GM18858 (cell line): ENCODE results near the gene GRID1.

ENCODE experiments used
- ATAC-seq: cut with Tn5 transposase; IDR thresholded peaks from one replicate; pipeline ENCODE4 v1.9.1; 2021; ENCODE audit not compliant: unreplicated experiment

Gene GRID1

DNA sequence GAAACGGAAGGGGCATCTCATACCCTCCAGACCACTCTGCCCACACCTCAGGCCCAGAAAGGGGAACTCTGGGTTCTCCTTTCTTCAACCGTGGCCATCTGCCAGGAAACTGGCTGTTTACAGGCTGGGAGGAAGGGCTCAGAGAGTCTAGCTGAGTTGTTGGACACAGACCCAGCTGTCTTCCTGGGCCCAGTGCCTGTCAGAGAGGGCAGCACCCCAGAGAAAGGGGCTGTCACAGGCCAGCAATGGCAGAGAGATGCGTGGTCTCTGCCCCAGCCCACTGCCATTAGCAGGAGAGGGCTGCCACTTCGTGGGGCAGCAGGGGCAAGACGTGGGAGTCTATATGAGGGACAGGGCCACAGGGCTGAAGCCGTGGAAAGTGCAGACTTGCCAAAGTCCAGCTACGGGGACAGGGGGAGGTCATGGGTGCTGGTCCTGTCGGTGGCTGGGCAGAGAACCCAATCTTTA lies 11.0 kb downstream of the GRID1 start:
- ATAC-seq = peak; percentile 51

DNA sequence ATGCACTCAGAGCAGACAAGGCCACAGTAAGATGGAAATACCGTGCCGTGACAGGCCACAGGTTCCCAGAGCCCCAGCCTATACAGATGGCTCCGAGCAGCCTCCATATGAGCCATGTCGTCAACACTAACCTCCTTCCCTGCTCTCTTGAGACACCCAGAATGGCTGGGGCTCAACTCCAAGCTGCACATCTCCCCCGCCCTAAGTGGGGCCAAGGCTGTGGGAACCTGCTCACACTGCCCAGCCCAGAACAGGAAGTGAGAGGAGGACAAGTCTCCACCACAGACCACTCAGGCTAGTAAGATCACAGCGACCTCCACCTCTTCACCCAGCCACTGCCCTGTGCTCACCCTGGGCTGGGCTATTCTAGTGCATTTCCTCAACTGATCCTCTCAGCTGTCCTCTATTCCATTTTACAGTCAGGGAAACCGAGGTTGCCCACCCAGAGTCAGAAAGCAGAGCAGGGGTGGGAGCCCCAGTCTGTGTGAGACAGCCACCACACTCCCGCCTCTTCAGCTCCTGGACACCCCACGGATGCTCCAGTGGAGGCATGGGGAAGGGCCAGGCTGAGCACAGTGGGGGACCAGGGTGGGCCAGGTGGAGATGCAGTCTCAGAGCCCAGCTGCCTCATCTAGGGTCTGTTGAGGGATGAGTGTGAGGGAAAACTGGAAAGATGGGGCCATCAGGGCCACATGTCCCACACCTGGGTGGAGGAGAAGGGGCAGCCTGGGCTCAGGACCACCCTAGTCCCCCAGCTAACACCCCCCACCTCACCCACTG lies 11.6 kb downstream of the GRID1 start:
- peak; percentile 43 for ATAC-seq

DNA sequence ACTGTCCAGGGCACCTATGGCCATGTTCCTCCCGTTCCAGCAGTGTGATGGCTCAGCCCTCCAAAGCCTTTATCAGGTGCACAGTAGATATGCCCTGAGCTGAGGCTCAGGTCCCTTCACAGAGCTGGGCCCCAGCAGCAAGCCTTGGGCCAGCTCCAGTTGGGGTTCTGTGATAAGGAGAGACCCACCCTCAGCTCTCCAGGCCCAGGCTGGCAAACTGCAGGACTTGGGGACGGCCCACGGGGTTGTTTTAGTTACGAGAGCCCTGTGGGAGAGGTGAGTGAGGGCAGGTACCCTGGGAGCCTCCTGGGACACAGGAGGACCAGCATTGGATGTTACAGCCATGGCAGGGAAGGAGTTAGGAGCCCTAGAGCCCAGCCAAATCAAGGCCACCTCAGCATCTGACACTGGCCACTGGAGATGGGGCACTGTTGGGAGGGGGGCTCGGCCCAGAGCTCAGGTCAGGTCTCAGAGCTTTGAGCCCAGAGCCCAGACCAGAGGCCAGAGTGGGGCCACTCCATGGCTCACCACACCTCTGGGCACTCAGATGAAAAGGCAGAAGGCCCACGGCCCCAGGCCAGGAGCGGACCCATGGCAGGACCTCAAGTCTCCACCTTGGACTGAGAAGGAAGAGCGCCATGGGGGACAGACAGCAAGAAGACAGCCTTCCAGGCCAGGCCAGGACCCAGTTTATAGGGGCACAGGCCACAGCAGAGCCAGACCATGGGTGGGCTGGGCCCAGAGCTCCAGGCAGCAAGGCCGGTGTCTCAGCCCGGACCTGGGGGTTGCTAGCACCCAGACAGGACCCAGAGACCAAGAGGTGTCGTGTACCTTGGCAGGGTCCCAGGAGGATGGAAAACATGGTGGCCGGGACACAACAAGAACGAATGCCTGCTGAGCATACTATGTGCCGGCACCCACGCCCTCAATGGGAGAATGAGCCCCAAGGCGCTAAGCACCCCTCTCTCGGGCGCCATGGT lies 12.8 kb downstream of the GRID1 start:
- ATAC-seq = no peak

DNA sequence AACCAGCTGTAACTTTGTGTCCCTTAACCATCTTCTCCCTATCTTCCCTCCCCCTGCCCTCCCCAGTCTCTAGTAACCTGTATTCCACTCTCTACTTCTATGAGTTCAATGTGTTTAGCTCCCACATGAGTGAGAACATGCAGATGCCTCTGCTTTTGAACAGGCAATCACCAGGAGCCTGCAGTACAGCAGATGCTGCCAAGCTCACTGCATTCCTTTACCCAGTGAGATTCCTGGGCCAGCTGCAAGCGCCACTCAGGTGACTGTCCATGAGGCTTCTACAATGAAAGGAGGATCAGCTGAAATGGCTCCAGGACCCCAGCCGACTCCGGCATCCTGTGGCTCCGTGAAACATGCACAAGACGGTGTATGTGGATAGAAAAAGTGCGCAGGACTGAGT lies 15.7 kb downstream of the GRID1 start:
- ATAC-seq = no peak

DNA sequence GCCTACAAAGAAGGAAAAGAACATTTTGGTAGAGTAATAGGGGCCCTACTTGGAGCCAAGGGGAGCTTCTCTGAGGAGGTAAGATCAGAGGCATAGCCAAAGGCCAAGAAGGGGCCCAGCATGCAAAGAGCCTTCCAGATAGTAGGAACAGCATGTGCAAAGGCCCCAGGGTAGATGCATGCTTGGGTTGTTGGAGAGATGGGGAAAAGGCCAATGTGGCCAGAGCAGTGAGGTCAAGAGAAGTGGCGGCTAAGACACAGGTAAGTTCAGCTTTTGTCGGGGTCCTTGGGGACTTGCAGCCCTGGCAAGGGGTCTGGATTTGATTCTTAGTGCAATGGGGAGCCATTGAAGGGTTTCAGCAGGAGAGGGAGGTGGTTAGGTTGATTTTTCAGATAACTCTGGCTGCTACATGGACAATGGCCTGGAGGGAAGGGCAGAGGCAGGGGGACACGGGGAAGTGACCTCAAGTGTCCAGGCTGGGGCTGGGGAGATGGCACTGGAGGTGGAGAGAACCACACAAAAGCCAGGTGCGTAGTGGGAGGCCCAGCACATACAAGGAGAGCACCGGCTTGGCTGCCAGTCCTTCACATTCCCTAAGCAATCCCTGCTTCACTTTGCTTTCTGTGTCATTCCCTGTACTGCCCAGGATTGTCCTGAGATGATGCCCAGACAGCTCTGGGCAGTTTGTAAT lies 16.5 kb downstream of the GRID1 start:
- ATAC-seq = no peak

DNA sequence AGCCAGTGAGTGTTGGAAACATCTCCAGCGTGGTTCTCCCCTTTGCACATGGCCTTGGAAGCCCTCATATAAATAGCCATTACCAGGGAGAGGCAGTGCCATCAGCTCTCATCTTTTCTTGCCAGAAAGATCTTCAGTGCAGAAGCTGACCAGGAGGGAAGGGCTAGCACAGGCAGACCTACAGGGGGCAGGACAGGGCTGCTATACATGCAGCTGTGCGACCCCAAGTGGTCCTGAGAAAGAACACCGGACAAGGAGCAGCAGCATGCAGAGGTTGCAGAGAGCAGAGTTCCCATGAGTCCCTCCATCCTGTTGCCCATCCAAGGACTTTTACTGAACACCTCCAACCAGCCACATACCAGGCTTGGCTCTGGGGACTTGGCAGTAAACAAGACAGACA lies 17.1 kb downstream of the GRID1 start:
- ATAC-seq = no peak

DNA sequence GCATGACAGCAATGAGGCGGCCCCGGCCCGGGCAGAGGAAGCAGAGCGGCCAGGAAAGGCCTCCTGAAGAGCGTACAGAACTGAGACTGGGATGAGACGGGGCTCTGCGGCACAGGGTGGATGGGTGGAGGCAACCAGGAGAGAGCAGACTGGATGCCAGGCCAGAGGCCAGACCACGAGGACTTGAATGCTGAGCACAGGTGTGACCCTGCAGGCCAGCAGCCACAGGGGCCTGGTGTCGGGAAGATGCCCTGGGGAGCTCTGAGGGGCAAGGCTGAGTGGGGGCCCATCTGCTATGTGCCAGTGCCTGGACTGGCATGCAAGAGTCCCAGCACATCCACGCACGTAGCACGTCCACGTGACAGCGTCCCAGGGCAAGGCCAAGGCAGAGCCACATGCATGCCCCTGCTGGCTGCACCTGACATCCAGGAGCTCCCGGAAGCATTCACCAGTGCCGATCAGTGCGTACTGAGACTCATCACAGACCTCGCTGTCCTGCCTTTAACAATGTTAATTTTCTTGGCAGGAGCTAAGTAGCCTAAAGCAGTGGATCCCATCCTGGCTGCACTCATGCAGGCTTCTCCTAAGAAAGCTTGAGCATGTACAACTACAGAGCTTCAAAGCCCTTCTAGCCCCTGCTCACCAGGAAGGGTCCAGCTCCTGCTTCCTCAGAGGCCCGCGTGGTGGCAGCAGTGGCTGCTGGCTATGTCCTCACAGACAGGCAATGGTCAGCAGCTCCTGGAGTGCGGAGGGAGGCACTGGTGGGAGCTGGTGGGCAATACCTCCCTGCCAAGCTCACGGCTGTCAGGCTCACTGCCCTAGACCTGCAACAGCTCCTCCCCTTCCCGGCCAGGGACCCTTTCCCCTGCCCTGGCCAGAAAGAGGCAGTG lies 18.0 kb downstream of the GRID1 start:
- no peak for ATAC-seq

DNA sequence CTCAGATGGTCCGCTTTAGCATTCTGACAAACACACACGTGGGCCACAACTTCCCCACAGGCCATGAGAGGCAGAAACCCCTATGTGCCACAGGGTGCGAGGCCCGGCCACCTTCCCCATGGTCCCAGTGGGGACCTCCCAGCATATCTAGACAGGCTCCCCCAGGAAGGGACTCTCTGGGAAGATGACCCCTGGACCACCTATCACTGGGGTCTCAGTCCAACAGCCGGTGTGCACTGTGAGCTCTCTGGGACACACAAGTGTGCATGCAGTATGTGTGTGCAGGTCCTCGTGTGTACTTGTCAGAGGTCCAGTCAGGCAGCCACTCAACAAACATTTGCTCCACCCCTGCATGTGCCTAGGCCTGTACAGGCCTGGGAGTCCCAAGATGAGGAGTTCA lies 18.7 kb downstream of the GRID1 start:
- no peak for ATAC-seq

DNA sequence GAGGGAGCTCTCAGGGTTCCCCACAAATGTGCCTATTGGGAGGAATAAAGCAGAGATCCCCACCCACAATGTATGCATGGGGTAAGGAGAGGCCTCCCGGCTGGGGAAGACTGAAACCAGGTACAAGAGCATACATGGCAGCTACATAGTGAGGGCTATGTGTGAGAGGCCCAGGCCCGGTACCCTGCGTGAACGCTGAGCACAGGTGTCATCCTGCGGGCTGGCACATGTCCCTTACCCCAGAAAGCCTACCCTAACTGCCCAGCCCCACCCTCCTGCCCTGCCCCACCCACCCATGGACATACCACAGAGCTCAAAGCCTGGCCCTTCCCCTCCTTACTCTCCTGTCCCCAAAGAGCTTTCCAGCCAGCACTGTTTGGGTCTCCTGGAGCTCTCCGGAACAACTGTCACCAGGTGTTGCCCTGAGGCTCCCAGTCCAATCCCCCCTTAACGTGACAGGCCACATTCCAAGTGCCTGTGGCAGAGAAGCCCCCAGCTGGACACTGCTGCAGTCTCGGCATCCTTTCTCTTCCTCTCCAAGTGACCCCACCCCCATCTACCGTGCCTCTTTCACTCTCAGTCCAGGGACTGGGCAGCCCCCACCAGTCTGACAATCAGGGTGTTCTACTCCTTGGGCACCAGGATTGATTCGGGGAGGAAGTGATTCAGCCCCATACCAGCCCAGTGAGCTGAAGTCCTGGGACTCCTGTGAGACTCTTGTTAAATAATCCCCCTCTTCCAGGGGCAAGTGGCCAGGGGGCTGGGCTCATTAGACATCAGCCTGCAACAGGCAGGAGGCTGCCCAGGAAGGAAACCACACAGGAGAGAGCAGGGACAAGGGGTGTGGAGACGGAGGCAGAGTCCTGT lies 19.6 kb downstream of the GRID1 start:
- ATAC-seq = no peak

DNA sequence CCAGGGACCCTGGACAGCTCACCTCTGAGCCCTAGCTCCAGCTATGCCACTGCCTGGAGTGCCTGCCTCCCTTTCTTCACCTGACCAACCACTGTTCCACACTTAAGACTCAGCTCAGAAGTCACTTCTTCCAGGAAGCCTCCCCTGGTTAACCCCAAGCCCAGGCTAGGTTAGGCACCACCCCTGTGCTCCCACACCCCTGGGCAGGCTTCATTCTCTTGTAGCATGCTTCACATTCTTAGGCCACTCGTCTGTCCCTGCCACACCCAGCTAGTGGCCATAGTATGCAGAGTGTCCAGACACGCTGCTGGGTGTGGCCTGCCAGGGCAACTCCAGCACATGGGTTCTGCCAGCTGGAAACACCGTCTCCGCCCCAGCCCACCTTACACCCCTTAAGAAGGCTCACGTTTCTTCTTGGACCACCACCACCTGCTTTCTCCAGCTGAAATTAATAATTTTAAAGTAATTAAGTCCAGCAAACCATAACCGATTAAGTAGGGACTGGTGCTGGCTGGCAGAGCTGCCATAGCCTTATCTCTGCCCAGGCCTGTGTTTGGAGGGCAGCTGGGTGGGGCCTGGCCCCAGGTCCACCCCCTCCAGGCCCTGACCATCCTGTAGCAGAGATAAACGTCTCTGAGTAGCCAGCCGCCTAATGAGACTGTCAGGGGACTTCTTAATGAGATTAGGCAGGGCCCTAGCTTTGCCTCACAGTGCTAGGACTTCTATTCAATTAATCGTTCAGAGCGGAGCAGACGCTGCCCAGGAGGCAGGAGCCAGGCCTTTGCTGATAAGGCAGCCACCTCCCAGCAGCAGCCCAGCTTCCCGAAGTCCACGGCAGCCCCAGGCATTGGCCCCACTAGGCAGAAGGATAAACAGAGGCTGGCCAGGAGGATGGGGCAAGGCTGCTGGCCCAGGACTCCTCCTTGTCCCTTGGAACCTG lies 20.5 kb downstream of the GRID1 start:
- ATAC-seq = no peak

DNA sequence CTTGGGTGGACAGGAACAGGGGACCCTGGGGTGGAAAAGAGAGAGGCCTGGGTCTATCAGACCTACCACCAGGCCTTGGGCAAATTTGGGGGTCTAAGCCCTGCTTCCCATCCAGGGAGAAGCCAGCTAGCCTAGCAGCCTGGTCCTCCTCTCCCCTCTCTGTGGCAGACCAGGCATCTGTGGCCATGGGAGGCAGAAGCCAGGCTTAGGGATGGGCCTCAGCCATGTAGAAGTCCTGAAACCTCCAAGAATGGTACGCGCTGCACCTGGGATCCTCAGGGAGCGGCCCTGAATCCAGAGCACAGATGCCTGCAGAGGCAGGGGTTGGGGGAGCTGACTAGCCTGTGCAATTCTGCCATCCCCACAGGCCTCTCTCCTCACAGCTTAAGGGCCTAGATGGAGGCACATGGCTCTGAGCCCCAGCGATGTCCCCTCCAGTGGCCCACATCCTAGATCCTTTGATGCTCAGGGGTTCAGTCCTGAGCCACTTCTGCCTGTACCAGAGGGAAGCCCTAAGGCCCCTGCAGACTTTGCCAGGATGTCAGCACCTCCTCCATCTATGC lies 21.2 kb downstream of the GRID1 start:
- ATAC-seq = no peak

DNA sequence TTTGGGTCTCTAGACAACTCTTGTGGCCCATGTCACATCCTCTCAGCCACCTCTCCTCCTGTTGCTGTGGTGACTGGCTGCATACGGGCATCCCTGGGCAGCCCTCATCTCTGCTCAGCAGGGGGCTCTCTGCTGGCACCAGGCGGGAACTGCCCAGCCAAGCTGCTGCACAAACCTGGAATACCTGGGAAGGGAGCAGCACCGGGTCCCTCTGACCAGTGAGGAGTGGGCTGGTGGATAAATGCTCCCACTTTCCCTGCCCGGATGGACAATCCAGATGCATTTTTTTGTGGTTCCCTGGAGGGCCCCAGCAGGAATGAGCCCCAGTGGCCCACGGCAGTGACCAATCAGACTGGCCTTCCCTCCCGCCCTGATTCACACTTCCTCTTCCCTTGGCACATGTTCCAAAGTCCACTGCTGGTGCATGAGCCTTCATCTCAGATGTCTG lies 21.9 kb downstream of the GRID1 start:
- no peak for ATAC-seq

DNA sequence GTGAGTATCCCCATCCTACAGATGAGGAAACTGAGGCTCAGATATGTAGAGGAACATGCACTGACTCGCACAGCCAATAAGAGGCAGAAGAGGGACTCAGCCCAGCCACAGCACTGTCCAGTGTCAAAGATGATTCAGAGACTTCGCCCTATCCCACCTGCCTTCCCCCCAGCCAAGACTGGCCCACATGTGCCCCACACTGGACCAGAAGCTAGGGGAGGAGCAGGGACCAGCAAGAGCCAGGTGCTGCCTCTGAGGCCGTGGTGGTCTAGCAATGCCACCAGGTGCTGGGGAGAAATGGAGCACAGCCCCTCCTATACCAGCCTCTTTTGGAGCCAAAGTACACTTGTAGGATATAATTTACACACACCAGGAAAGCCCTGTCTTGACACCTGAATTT lies 22.3 kb downstream of the GRID1 start:
- ATAC-seq = no peak

DNA sequence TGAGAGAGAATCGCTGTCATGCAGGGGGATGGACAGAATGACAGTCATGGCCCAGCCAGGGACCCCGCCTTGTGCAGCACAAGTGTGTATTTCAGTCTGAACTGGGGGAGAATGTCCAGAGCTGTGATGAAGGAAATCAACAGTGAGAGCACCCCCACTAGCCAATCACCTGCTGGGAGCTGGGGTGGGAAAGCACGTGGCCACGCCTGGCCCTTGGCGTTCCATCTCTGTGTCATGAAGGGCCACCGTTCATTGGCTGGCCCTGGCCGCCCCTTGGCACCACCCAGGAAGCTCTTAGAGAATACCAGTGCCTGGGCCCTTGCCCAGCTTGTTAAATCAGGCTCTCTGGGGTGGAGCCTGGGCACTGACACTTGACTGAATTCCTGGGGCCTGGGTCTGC lies 22.8 kb downstream of the GRID1 start:
- no peak for ATAC-seq

DNA sequence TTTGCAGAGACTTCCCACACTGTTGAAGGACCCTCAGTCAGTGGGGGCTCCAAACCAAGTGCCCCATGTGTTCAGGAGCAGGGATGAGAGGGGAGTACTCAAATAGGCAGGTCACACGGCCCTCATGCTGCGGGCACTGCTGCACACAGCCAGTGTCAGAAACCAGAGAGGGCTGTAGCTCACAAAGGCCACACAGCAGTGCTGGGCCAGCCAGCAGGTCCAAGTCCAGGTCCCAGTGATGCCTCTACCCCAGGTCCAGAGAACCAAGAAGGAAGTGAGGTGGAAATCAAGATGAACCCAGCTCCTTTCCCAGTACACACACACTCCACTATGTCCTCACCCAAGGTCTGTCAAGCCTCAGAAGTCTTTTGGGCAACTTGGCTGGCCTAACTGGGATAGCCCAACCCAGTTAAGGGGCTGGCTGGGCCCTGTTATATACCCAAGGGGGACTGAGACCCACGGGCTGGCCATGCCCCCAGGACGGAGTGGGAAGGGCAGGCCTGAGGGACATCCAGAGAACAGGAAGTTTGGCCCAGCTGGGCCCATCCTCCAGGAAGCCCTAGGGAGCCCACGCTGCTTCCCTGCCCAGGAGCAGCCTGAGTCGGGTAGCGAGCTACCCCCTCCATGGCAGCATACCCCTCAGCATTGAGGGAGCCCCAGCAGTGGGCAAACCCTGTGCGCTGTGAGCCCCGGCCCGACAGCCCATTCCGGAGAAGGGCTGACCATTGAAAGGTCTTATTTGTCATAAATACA lies 24.3 kb downstream of the GRID1 start:
- no peak for ATAC-seq

DNA sequence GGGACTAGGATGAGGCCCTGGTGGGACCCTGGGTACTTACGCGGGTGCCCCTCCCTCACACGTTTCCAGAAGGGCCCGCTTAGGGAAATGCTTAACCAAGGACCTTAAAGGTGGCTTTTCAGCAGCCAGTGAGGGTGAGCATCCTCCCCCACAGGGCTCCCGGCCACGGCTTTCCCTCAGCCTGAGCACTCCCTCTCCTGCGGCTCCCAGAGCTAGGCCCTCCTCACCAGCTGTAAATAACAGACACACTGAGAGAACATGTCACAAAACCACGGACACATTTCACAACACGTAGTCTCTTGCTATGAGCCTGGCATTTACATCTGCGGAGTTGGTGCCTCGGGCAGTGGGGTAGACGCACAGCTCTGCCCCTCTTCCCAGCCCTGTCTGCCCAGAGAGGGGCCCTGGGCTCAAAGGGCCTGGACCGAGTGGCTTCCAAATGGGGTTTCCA lies 25.2 kb downstream of the GRID1 start:
- ATAC-seq = no peak

DNA sequence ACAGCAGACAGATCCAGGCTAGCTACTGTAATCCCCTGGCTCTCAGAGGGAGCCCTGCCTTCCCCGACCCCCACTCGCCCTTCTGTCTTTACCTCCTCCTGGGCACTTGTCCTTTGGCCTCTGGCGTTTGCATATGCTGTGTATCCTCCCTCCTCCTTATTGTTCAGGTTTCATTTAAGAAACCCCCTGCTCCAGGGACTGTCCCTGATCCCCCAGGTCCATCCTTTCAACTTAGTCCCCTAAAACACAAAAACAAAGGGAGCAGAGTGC lies 25.7 kb downstream of the GRID1 start:
- ATAC-seq = no peak
